Activated gamma-delta T cell (primary cell): ENCODE measurements around the gene PSMD14.
"Not testable (repeated sequence)": the region's sequence is repeated elsewhere in the genome, so short reads cannot be mapped to it uniquely, and the experiment has no call there.

Experiments
- DNase-seq: peaks from one replicate; lab custom pipeline; 2025; lab: John Stamatoyannopoulos, UW

Gene PSMD14

GRCh38 chr2:161337247-161337646 is 29.0 kb downstream of the PSMD14 start:
- DNase-seq: no peak

GRCh38 chr2:161339532-161339931 is 31.3 kb downstream of the PSMD14 start:
- DNase-seq: not testable (repeated sequence)

- DNase-seq: peak; percentile 4
These were observed 32.7 kb downstream of the PSMD14 start for GRCh38 chr2:161340930-161341413.

- no peak for DNase-seq
These were observed 35.0 kb downstream of the PSMD14 start for GRCh38 chr2:161343235-161343634.

GRCh38 chr2:161344692-161345091 is 36.5 kb downstream of the PSMD14 start:
- no peak for DNase-seq

- DNase-seq: no peak
These were observed 43.5 kb downstream of the PSMD14 start for GRCh38 chr2:161351678-161352077.

GRCh38 chr2:161352719-161353118 is 44.5 kb downstream of the PSMD14 start:
- no peak for DNase-seq

GRCh38 chr2:161353543-161353942 is 45.3 kb downstream of the PSMD14 start:
- no peak for DNase-seq

GRCh38 chr2:161354106-161354505 is 45.9 kb downstream of the PSMD14 start:
- DNase-seq: no peak

GRCh38 chr2:161355106-161355505 is 46.9 kb downstream of the PSMD14 start:
- no peak for DNase-seq

GRCh38 chr2:161355983-161356382 is 47.8 kb downstream of the PSMD14 start:
- DNase-seq: no peak

- no peak for DNase-seq
These were observed 48.9 kb downstream of the PSMD14 start for GRCh38 chr2:161357097-161357496.

GRCh38 chr2:161358838-161359237 is 50.6 kb downstream of the PSMD14 start:
- no peak for DNase-seq

- DNase-seq: not testable (repeated sequence)
These were observed 52.0 kb downstream of the PSMD14 start for GRCh38 chr2:161360095-161360654.

GRCh38 chr2:161362568-161363166 is 54.4 kb downstream of the PSMD14 start:
- no peak for DNase-seq

GRCh38 chr2:161367675-161368074 is 59.5 kb downstream of the PSMD14 start:
- no peak for DNase-seq

GRCh38 chr2:161369311-161369710 is 61.1 kb downstream of the PSMD14 start:
- DNase-seq: no peak

GRCh38 chr2:161370981-161371380 is 62.8 kb downstream of the PSMD14 start:
- DNase-seq: no peak

GRCh38 chr2:161371869-161372268 is 63.6 kb downstream of the PSMD14 start:
- DNase-seq: no peak

GRCh38 chr2:161373942-161374341 is 65.7 kb downstream of the PSMD14 start:
- DNase-seq: no peak

GRCh38 chr2:161374446-161374845 is 66.2 kb downstream of the PSMD14 start:
- DNase-seq: no peak

GRCh38 chr2:161379740-161380139 is 71.5 kb downstream of the PSMD14 start:
- DNase-seq: no peak

GRCh38 chr2:161381546-161381945 is 73.3 kb downstream of the PSMD14 start:
- DNase-seq: no peak

GRCh38 chr2:161382747-161383146 is 74.5 kb downstream of the PSMD14 start:
- DNase-seq: no peak
